GM18861 (cell line): ENCODE data around the gene FOSL2.
A peak's percentile ranks its signal among the peaks of the same experiment; 100 is the strongest.
"Not testable (repeated sequence)": the region's sequence is repeated elsewhere in the genome, so short reads cannot be mapped to it uniquely, and the experiment has no call there.

Experiments
- ATAC-seq: cut with Tn5 transposase; IDR thresholded peaks from one replicate; pipeline ENCODE4 v1.9.1; 2021; ENCODE audit not compliant: unreplicated experiment

Gene FOSL2

DNA sequence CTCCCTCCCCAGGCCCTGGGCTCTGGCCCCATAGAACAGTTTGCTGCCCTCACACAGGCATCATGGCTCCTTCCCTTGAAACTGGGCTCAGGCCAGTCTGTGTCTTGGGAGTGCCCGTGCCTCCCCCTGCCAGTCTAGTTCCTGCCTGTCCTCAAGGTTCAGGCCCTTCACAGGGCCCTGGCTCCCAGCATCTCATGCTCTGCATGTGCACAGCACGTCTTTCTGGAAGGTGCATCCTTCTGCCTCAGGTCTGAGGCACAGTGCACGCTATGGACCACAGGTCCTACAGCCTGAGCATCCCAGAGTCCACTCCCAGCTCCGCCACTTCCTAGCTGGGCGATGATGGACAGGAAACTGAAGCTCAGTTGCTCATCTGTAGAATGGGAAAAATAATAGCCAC is 35.6 kb upstream of the FOSL2 start:
- ATAC-seq, result no peak

DNA sequence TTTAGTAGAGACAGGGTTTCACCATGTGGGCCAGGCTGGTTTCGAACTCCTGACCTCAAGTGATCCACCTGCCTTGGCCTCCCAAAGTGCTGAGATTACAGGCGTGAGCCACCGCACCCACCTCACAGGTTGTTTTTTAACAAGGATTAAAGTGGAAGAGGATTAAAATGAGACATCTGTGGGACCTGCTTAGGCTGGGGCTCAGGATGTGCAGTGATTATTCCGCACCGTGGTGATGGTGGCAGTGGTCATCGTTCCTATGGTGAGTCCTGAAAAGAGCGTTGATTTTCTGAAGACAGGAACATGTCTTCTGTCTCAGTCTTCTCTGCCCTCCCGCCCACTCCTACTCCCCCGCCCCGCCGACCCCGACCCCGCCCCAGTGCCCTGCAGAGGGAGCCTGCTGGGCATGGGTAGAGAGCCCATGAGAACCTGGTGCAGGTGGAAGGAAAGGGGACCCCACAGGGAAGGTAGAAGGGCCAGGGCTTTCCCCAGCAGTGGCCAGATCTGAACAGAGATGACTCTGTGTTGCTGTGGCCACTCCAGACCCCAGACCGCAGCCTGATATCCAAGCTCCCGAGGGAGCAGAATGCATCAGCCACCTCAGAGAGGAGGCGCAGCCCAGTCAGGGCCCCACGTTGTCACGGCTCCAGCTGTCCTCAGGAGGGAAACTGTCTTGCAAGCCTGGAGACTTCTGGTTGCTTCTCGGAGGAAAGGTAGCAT is 34.5 kb upstream of the FOSL2 start:
- ATAC-seq, result no peak

- no peak for ATAC-seq
Observed at GRCh38 chr2:28358668-28359201, 33.9 kb upstream of the FOSL2 start.

GRCh38 chr2:28359222-28360057 is 33.2 kb upstream of the FOSL2 start:
- ATAC-seq, result peak; percentile 71

DNA sequence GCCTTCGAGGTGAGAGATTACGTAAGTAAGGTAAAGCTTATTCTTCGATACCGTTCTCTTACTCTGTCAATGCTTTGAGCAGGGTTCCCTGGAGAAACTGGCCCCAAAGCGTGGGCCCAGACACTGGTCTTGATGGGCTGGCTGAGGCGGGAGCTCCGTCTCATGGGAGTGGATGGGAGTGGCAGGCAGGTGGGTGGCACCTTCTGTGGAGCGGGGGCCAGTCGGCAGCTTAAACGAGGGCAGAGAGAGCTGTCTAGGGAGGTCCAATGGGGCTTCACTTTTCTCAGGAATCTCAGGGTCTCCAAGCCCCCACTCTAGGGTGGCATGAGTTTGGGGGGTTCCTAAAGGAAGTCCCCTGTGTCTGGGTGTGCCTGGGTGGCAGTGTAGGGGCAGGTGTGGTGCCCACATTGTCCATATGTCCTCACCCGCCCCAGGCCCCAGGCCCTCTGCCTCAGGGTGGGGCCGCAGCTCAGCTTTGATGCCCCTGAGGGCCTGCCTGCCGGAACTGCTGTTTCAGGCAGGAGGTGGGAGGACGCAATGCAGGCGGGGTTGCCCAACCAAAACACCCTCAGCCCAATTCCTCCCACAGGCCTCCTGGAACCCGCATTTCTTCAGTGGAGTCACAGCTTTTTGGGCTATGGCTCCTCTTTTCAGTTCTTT is 32.5 kb upstream of the FOSL2 start:
- ATAC-seq, result no peak

GRCh38 chr2:28360718-28361293 is 31.9 kb upstream of the FOSL2 start:
- ATAC-seq, result no peak

DNA sequence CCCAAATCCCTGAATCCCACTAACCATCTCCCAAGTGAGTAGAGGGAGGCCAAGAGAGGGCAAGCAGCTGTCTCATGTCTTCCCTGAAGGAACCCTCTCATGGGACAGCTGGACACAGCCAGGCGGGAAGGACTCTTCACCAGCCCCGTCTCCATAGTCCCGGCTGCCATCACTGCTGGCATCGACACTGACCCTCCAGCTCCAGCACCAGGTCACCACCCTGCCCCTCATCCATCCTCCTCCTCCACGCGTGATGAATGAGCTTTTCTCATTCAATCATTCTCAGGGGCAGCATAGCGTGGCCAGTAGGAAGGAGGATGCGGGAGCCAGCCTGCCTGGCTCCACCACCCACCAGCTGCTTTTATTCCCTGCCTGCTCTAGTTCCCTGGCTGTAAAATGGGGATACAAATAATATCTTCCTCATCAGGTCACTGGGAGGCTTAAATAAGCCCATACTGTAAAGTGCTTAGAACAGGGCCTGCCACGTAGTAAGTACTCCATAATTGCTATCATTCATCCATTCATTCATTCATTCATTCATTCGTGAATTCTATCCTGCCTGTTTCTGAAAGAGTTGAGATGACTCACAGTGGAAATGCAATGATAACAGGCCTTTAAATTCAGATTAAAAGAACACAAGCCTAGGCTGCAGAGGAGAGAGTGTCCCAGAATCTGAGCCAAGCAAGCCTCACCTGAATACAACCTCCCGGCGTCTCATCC is 30.5 kb upstream of the FOSL2 start:
- ATAC-seq, result no peak

DNA sequence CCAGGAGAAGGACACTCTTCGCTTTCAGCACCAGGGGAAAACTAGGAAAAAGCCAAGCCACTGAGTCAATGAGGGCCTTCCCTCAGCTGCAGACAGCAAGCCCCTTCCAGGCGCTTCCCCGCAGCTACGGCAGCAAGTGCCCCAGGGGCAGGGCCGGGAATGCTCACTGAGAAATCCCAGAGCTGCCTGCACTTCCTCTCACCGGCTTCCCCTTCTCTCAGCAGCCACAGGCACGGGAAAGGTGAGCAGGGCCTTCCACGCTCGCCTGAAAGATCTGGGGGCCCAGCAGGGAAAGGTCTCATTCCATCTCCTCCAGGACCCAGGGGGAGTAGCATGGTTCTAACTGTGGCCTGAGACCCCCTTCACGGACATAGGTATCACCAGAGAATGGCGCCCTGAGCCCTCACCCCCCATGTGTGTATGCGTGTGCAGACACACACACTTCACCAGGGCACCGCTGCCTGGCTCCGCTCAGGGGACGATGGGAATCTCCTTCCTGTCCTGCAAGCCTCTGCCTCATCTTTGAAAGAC is 29.6 kb upstream of the FOSL2 start:
- no peak for ATAC-seq

DNA sequence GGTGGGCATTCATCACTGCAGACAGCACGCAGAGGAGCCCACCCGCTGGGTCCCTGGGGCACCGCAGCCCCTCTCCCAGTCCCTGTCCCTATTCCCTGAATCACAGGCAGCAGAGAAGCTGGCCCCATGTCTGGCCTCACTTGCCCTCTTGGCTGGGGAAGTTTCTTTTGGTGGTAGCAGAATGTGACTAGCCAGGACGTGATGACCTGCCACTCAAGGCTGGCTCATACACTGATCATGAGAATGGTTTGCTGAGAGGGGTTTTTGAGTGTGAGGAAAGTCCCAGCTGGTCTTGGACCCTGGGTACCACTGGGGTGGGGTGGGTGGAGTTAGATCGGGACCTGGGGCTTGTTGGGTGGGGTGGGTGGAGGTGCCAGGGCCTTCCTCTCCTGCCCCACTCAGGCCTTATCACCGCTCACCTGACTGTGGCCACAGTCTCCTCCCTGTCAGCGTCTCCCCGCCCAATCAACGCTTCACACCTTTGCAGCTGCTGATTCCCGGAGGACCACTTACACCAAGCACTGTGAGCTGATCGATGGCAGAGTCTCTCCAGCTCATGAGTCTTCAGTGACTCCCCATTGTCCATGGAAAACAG is 28.9 kb upstream of the FOSL2 start:
- ATAC-seq, result no peak

DNA sequence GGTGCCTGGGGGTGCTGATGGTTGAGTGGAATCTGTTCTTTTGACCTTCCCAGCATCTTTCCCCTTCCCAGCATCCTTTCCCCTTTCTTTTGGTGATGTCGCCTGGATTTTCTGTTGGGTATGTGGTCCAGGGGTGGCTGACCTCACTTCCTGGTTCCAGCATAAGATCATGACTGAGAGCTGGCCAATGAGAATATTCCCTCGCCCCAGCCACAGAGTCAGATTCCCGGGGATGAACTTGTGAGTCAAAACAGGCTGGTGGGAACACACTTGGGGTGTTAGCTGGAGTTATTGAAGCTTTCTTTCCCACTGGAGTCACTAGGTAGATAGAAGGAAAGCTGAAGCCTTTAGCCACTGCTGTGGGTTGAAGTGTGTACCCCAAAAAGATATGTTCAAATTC is 28.0 kb upstream of the FOSL2 start:
- no peak for ATAC-seq

DNA sequence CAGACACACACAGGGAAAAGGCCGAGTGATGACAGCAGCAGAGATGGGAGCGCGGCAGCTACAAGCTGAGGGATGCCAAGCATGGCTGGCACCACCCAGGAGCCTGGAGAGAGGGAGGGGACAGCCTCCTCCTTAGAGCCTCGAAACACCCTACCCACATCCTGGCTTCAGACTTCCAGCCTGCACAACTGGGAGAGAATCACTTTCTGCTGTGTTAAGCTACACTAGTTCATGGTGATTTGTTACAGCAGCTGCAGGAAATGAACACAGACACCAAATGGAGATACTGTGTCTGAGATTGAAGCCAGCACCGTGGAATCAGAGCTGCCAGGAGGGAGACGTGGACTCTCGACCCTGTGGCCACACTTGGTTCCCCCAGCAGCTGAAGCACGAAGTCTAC is 27.5 kb upstream of the FOSL2 start:
- no peak for ATAC-seq

DNA sequence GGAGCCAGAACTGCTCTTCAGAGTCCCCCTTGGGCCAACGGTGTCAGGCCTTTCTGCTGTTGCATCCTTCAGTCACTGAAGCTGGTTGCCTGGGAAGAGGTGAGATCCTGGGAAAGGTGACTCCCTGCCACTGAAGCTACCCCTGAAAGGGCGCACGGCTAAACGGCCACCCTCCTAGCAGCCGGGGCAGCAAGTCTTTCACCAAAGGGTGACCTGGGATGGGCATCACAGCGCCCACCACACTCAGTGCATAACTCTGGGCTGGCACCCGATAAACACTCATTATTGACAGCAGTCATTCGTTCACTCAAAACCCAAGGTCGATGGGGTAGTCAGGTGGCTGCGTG is 26.5 kb upstream of the FOSL2 start:
- no peak for ATAC-seq

- ATAC-seq, result no peak
Observed at GRCh38 chr2:28366496-28367282, 26.0 kb upstream of the FOSL2 start.

DNA sequence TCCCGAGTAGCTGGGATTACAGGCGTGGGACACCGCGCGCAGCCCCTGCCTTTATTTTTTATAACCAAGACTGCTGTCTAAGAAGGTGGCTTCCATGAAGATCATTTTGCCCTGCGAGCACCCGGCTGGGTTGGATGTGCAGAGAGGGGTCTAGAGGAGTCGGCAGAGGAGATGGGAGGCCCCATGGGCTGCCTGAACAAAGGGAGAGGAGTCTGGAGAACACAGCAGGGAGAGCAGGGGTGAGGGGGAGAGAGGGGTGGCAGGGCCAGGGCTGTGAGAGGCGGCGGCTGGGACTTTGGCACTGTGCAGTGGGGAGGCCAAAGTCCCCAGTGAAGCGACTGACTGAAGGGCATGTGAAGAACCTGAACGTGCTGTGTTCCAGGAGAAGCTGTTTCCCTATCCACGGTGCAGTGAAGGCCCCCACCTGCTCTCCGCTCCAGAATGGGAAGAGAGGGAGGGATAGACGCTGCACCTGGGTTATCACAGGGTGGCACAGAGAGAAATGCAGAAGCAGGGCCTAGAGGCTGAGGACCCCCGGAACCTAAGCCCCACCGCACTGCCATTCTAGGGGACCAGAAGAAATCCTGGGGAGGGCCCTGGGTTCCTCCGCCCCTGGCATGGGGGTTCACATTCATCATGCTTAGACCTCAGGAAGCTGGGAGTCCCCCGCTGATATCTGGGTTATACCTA is 24.8 kb upstream of the FOSL2 start:
- ATAC-seq, result no peak

- ATAC-seq, result no peak
Observed at GRCh38 chr2:28368357-28368798, 24.3 kb upstream of the FOSL2 start.

- no peak for ATAC-seq
Observed at GRCh38 chr2:28369358-28369757, 23.3 kb upstream of the FOSL2 start.

- ATAC-seq, result no peak
Observed at GRCh38 chr2:28370354-28370753, 22.3 kb upstream of the FOSL2 start.

DNA sequence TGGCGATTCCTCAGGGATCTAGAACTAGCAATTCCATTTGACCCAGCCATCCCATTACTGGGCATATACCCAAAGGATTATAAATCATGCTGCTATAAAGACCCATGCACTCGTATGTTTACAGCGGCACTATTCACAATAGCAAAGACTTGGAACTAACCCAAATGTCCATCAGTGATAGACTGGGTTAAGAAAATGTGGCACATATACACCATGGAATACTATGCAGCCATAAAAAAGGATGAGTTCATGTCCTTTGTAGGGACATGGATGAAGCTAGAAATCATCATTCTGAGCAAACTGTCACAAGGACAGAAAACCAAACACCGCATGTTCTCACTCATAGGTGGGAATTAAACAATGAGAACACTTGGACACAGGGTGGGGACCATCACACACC is 20.9 kb upstream of the FOSL2 start:
- not testable (repeated sequence) for ATAC-seq

DNA sequence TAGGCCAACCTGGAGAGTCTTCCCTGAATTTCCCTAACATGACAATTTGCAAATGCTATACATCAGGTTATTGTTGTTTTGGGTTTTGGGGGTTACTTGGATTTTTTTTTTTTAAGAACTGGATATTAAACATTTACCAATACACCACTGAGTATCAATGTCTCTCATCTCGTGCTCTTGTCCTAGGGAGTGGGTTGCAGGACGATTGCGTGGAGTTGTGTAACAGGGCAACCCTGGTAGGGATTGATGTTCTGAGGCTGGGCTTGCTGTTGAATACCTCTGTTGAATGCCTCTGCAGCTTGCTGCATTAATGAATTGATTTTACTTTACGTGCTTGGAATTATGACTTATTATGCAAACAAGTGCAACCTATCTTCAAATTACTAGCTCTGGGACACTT is 18.8 kb upstream of the FOSL2 start:
- no peak for ATAC-seq
